PFSK-1 (cell line): ENCODE measurements around the gene OSBPL2.

Experiments
- FOXP2 ChIP-seq: optimal IDR thresholded peaks from 2 replicates; pipeline ENCODE3; 2011; ENCODE audit warnings: borderline replicate concordance, control low read depth, inconsistent platforms; ENCODE audit not compliant: insufficient read depth; ENCODE audit errors: extremely low read length, extremely low read depth
- POLR2AphosphoS5 ChIP-seq: IDR thresholded peaks from 2 replicates; pipeline ENCODE4 v1.6.1; 2012; ENCODE audit warnings: low read depth, mild to moderate bottlenecking, control low read depth, low read length, moderate library complexity
- REST ChIP-seq, 2 experiments: IDR thresholded peaks; 2 replicates each; pipeline versions ENCODE4 v1.6.1 to v1.8.0; 2011 to 2012; ENCODE audit warnings: low read depth in 2 of 2, low read length in 2 of 2, control low read depth in 1 of 2, inconsistent platforms in 1 of 2, mild to moderate bottlenecking in 1 of 2, moderate library complexity in 1 of 2; ENCODE audit not compliant: insufficient read depth in 1 of 2
- SIN3A ChIP-seq: IDR thresholded peaks from 2 replicates; pipeline ENCODE4 v1.6.1; 2012; ENCODE audit warnings: mild to moderate bottlenecking, low read length, moderate library complexity, borderline replicate concordance; ENCODE audit not compliant: insufficient read depth
- TAF1 ChIP-seq: IDR thresholded peaks from 2 replicates; pipeline ENCODE4 v1.6.1; 2012; ENCODE audit warnings: low read length, control low read depth, borderline replicate concordance; ENCODE audit not compliant: insufficient read depth

OSBPL2 gene

GRCh38 chr20:62289131-62289530 is 50.8 kb downstream of the OSBPL2 start:
- no peak for TF ChIP-seq SIN3A
- no peak for TF ChIP-seq REST (IDR thresholded peaks at IDR 0.05; ENCODE audit: insufficient read depth in 1 of 2, low read depth in 2 of 2, low read length in 2 of 2)
- TF ChIP-seq POLR2AphosphoS5, result no peak
- no peak for TF ChIP-seq FOXP2
- no peak for TF ChIP-seq TAF1

DNA sequence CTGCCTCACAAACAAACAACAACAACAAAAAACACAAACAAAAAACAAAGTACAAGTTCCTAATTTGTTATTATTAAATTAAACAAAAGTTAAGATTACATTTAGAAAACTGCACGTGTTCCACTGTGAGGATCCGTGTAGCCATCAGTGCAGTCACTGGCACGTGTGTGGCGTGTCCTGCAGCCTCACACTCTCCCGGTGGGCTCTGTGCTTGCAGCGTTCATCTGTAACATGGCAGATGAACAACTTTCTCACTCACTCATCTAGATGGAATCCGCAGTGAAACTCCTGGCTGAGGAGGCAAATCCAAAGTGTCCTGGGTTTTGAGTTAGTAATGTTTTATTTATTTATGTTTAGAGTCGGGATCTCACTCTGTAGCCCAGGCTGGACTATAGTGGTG is 51.6 kb downstream of the OSBPL2 start:
- TF ChIP-seq FOXP2 (no peak), TAF1 (no peak), POLR2AphosphoS5 (no peak), SIN3A (no peak), REST (IDR thresholded peaks at IDR 0.05; ENCODE audit: insufficient read depth in 1 of 2, low read depth in 2 of 2, low read length in 2 of 2) (no peak)

- TF ChIP-seq FOXP2, result no peak
- no peak for TF ChIP-seq POLR2AphosphoS5
- TF ChIP-seq REST (IDR thresholded peaks at IDR 0.05; ENCODE audit: insufficient read depth in 1 of 2, low read depth in 2 of 2, low read length in 2 of 2), result no peak
- no peak for TF ChIP-seq TAF1
- TF ChIP-seq SIN3A, result no peak
Measured at GRCh38 chr20:62291251-62292066, 53.1 kb downstream of the OSBPL2 start.

DNA sequence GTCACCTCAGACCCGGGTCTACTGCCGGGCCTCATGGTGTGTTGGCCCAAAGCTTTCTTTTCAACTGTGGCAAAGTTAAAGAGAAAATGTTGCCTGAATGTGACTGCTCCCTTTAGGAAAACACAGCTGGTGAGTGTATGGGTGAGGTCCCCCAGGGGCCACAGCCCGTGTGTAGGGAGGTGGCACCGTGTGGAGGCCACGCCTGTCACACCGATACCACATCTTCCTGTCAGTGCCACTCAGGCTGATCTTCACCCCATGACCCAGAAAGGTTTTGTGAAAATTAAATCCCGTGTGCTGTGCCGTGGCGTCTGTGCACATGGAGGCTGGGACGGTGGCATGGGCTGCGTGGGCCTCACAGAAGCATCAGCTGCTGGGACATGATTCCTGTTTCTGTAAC is 53.8 kb downstream of the OSBPL2 start:
- TF ChIP-seq REST (IDR thresholded peaks at IDR 0.05; ENCODE audit: insufficient read depth in 1 of 2, low read depth in 2 of 2, low read length in 2 of 2) (no peak), FOXP2 (no peak), TAF1 (no peak), SIN3A (no peak), POLR2AphosphoS5 (no peak)
